ENCODE data around the gene AMBRA1.

Gene AMBRA1

GRCh38 chr11:46513934-46514342 is 79.9 kb downstream of the AMBRA1 start:
- in situ Hi-C loops (cut with MboI; ENCODE audit: low sequenced_read_pairs), result no loop called here

- in situ Hi-C loops (cut with MboI; ENCODE audit: low sequenced_read_pairs), result no loop called here
These were observed 81.5 kb downstream of the AMBRA1 start for GRCh38 chr11:46512261-46512881.

- in situ Hi-C loops (cut with MboI; ENCODE audit: low sequenced_read_pairs), result no loop called here
These were observed 82.5 kb downstream of the AMBRA1 start for GRCh38 chr11:46511342-46511741.

DNA sequence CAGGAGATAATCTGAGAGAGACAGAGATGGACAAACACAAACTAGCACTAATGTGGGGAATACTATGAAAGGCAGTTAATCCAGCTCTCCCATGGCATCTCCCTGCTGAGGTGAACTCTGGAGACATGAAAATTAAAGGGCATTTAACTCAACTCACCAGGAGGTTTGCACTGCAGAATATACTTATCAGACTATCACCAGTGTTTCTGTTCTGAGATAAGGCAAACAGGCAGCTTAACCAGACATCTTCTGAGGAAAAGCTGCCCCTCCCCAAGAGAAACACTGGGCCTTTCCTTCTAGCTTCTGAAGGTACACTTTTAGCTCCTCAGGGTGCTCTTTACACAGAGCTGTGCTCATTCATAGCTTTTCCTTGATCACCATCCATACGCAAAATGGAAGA is 85.5 kb downstream of the AMBRA1 start:
- in situ Hi-C loops (cut with MboI; ENCODE audit: low sequenced_read_pairs), result no loop called here

DNA sequence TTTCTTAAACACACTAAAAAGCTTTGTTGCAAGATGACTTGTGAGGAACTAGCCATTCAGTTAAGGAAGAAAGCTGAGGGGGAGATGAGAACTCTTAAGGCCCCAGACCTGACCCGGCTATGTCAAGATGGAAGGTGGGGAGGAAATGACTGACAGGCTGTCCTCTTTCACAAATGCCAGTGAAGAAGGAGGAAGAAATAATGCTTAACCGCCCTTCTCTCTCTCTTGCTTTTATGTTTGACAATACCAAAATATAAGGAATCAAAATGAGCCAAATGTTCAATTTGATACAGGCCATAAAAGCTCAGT is 87.4 kb downstream of the AMBRA1 start:
- in situ Hi-C loops (cut with MboI; ENCODE audit: low sequenced_read_pairs), result no loop called here

DNA sequence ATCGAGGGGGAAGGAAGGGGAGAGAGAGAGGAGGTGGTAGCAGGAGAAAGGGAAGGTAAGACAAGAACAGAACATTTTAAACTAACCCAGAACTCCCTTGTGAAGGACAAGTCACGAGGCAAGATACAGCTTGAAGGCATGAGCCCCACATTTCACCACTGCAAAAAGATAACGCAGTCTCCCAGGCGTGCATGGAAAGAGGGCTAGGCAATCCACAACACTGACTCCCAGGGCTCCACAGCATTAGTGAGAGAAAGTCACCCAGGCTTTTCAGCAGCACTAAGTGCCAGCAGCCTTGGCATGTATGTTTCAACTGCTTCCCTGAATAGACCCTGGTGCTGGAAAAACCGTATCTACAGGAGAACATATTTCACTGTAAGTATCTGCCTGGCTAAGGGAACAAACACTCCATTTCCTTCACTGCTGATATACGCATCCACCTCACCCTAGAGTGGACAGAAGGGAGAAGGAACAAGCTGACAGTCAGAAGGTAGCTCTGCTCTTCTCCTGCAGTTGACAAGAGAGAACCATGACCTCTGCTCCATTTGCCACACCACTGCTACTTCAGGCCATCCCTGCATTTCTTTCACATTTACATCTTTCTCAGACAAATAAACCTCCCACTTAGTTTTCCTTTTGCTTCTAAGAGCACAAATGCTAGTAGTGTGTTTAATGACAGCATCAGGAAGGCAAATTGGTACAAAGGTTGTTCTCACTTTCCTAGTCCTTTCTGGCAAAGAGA is 87.9 kb downstream of the AMBRA1 start:
- in situ Hi-C loops (cut with MboI; ENCODE audit: low sequenced_read_pairs), result no loop called here

DNA sequence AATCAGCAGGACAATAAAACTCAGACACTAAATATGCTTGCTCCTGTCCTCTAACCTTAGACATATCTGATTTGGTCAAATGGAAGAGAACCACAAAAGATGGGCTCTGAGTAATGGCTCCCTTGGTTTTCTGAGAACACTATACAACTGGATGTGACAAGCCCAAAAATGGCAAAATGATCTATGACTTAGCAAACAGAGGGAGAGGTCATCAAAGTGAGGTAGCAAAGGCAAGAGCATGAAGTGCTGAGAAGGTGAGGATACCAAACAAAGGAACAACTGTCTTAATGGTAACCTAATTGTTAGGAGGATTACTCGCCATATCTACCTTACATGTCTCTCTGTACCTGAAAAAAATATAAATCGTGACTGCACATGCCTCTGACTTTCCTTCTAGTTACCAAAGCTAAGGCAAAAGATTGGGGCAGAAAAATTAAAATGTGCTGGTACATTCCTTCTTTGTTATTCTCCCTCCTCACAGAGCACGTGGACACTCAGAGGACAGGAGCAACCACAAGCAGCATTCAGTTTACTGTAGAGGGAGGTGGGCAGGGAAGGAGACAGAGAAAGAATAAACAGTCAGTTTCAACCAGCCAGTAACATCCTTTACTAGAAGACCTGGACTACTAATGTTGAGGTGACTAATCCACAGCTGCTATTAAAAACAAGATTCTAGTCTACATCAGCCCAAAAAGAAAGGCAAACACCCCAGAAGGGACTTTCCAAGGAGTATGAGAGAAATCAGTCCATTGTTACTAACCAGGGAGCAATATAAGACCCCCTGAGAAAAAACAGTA is 88.8 kb downstream of the AMBRA1 start:
- in situ Hi-C loops (cut with MboI; ENCODE audit: low sequenced_read_pairs), result no loop called here

- in situ Hi-C loops (cut with MboI; ENCODE audit: low sequenced_read_pairs), result no loop called here
These were observed 94.0 kb downstream of the AMBRA1 start for GRCh38 chr11:46499821-46500220.

- in situ Hi-C loops (cut with MboI; ENCODE audit: low sequenced_read_pairs), result no loop called here
These were observed 94.9 kb downstream of the AMBRA1 start for GRCh38 chr11:46498968-46499367.

DNA sequence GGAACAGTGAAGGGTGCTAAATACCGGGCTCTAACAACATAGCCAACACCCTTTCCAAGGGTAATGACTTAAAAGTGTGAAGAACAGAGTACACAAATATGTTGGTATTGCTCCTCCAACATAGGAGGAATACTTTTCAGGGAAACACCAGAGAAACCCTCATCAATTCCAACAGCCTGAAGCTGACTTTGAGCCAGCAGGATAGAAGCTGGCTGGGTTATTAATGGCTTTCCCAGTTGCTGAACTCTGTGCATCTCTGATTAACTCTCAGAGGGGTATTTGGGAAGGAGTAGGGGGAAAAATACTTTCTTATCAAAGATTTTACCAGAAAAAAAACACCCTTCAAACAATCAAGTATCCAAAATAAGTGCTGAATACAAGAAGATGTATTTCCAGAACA is 95.6 kb downstream of the AMBRA1 start:
- in situ Hi-C loops (cut with MboI; ENCODE audit: low sequenced_read_pairs), result no loop called here

DNA sequence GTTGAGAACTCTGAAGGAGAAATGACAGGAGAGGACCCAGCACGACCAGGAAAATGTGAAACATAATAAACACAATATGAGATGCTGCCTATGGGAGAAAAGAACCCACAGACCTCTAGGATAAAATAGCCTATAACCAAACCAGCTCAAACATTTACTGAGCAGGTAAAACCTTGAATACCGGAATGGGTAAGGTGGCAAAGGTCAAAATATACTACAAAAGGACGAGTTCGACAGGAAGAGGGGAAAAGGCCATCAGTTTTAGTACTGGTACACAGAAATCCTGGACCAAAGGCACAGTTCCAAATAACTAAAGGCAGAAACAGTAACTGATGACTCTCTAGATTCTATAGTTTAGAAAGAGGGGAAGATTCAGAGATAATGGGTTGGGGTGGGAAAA is 96.3 kb downstream of the AMBRA1 start:
- in situ Hi-C loops (cut with MboI; ENCODE audit: low sequenced_read_pairs), result no loop called here

DNA sequence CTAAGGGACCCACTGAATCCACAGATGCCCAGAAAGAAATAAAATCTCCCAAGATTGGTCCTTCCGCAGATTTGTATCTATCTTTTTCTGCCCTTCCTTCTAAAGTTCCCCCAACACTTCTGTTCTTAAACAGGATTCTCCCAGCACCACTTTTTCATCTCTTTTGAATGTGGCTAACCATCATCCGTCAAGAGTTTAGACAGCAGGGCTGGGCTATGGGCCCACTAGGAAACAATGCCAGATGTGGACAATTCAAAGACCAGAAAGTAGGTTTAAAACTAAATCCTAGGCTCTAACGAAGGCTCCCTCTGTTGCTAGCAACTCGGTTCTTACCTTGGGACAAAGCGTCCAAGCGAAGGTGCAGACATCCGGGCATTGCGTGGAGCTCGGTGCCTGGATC is 100.0 kb downstream of the AMBRA1 start:
- in situ Hi-C loops (cut with MboI; ENCODE audit: low sequenced_read_pairs), result no loop called here

DNA sequence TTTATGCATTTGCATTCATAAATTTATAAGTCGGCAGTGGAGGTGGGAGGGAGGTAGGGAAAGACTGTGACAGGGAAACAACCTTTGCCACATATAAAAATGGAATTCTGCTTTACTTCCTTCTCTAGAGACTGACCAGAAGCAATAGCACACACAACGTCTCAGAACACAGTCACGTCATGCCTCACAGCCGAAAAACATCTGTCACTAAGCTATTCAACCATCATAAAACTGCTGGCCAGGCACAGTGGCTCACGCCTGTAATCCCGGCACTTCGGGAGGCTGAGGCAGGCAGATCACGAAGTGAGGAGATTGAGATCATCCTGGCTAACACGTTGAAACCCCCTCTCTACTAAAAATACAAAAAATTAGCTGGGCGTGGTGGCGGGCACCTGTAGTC is 101.3 kb downstream of the AMBRA1 start:
- in situ Hi-C loops (cut with MboI; ENCODE audit: low sequenced_read_pairs), result no loop called here

DNA sequence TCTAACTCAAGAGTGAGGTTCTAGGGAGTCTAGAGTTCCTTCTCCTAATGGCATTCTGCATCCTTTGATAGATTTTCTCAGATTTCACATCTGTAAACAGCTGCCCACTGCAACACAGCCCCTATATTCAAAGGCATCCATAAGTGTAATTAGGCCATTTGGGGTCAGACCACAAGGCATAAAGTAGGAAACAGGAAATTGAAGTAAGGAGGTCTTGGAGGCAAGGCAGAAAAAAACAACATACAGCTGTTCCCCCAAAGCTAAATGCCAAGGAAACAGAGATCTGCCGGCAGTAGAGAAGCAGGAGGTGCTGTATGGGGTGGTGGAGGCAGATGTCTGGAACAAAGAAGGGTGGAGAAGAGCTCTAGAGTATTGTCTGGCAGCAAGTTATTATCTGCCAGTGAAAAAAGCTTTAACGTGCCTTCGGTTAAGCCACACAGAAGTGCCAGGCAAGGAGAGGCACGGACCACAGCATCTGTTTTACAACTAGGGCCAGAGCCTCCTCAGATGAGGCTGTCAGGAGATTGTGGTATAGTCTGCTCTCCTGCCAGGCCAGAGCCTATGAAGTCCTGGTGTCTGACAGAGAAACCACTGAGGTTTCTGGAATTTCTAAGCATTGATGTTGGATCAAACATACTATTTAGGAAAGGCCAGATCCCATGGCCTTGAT is 102.0 kb downstream of the AMBRA1 start:
- in situ Hi-C loops (cut with MboI; ENCODE audit: low sequenced_read_pairs), result no loop called here

- in situ Hi-C loops (cut with MboI; ENCODE audit: low sequenced_read_pairs), result no loop called here
These were observed 103.2 kb downstream of the AMBRA1 start for GRCh38 chr11:46490666-46491065.

- in situ Hi-C loops (cut with MboI; ENCODE audit: low sequenced_read_pairs), result no loop called here
These were observed 103.9 kb downstream of the AMBRA1 start for GRCh38 chr11:46489656-46490560.

GRCh38 chr11:46485856-46486443 is 107.9 kb downstream of the AMBRA1 start:
- in situ Hi-C loops (cut with MboI; ENCODE audit: low sequenced_read_pairs), result no loop called here

DNA sequence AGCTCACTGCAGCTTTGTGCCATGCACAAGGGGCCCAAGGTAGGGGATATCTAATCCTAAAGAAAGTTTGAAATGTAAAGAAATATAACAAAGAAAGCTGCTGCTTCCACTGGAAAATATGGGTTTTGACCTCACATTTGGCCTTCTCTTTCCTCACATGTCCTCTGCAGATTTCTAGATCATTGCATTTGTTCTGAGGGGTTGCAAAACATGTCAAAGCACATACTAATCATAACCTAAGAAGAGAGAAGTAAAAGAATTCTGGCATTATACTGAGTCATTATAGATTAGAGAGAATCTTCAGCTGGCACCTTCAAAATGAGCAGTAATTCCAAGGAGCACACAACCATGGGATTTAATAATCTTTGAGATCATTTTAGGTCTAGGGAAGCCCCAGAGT is 109.7 kb downstream of the AMBRA1 start:
- in situ Hi-C loops (cut with MboI; ENCODE audit: low sequenced_read_pairs), result no loop called here

DNA sequence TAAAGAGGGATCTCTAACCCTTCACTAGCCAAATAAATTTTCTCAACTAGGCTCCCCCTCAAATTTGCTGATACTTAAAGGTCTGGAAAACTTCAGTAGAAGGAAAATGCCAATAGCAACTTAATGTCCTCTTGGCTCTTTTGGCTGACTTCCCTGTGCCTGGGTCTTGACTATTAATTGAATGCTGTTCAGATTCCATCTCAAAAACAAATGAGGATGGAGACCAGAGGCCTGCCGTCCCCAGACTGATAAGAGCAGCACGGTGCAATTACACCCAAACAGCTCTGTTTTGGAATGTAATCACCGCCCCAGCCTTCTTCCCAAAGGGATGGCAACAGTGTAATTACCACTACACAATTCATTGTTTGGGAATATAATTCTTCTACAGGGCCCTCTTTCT is 112.9 kb downstream of the AMBRA1 start:
- in situ Hi-C loops (cut with MboI; ENCODE audit: low sequenced_read_pairs), result no loop called here

- in situ Hi-C loops (cut with MboI; ENCODE audit: low sequenced_read_pairs), result no loop called here
These were observed 113.6 kb downstream of the AMBRA1 start for GRCh38 chr11:46480166-46480726.

Data from HL-60/S4 (cell line).